ENCODE data around the gene OR12D2. TPM values are rescaled to one million over a fixed set of nuclear protein-coding genes. Genes with fewer than 3 reads are reported as not detected.
"Not testable (repeated sequence)": the region's sequence is repeated elsewhere in the genome, so short reads cannot be mapped to it uniquely, and the experiment has no call there.

Gene OR12D2
- not detected for polyA plus RNA-seq (2013, experiment 1 of 2)
- not detected for polyA plus RNA-seq (2013, experiment 2 of 2)

- Histone ChIP-seq H3K4me3 (ENCODE audit: low read length) (no peak within 1 kb of the TSS), H3K27me3 (ENCODE audit: insufficient read depth, low read length) (no peaks in the 10 kb centered on the region), H3K4me1 (ENCODE audit: insufficient read depth, low read length) (peaks cover 4% of the 10 kb centered on the region; the same call in 1 of the 2 replicates), H3K9me3 (ENCODE audit: insufficient read depth, low read depth, low read length) (no peaks in the 10 kb centered on the region), H3K9ac (ENCODE audit: low read depth, low read length) (no peak within 1 kb of the TSS), H3K36me3 (ENCODE audit: insufficient read depth, low read length) (no peaks in the 10 kb centered on the region), H3K27ac (ENCODE audit: low read depth, low read length) (no peak within 1 kb of the TSS)
Measured at GRCh38 chr6:29395331-29395730, at the start of gene OR12D2. Gene OR12D2, plus strand, starts transcription at chr6:29395631. Its CDS starts 1,069 bp downstream, at chr6:29396700.

GRCh38 chr6:29349348-29349747 lies 46.1 kb upstream of the OR12D2 start:
- H3K27me3 ChIP-seq (ENCODE audit: insufficient read depth, low read length); H3K4me1 ChIP-seq (ENCODE audit: insufficient read depth, low read length); H3K27ac ChIP-seq (ENCODE audit: low read depth, low read length); H3K4me3 ChIP-seq (ENCODE audit: low read length); H3K9ac ChIP-seq (ENCODE audit: low read depth, low read length); H3K9me3 ChIP-seq (ENCODE audit: insufficient read depth, low read depth, low read length); H3K36me3 ChIP-seq (ENCODE audit: insufficient read depth, low read length): not testable (repeated sequence)
- 92% methylated on average over 2 of the region's 3 CpGs for WGBS

- no peaks in the 10 kb centered on the region for H3K27me3 ChIP-seq (ENCODE audit: insufficient read depth, low read length)
Measured at GRCh38 chr6:29354980-29355379, 40.5 kb upstream of the OR12D2 start.

GRCh38 chr6:29355603-29356002 lies 39.8 kb upstream of the OR12D2 start:
- H3K36me3 ChIP-seq (ENCODE audit: insufficient read depth, low read length): no peaks in the 10 kb centered on the region
- no peak overlapping the region for H3K27ac ChIP-seq (ENCODE audit: low read depth, low read length)
- 88% methylated on average over 1 of the region's 1 CpG for WGBS
- no peak overlapping the region for H3K9ac ChIP-seq (ENCODE audit: low read depth, low read length)
- H3K4me1 ChIP-seq (ENCODE audit: insufficient read depth, low read length): 0 out of 2 replicates have a peak, but pooled peaks cover 4% of the 10 kb centered on the region
- no peaks in the 10 kb centered on the region for H3K9me3 ChIP-seq (ENCODE audit: insufficient read depth, low read depth, low read length)
- H3K4me3 ChIP-seq (ENCODE audit: low read length): no peak overlapping the region
- H3K27me3 ChIP-seq (ENCODE audit: insufficient read depth, low read length): no peaks in the 10 kb centered on the region

More at GRCh38 chr6:29354980-29355379, 40.5 kb upstream of the OR12D2 start:
- Histone ChIP-seq H3K27ac (ENCODE audit: low read depth, low read length) (no peak overlapping the region), H3K4me1 (ENCODE audit: insufficient read depth, low read length) (0 out of 2 replicates have a peak, but pooled peaks cover 4% of the 10 kb centered on the region), H3K36me3 (ENCODE audit: insufficient read depth, low read length) (no peaks in the 10 kb centered on the region), H3K9me3 (ENCODE audit: insufficient read depth, low read depth, low read length) (no peaks in the 10 kb centered on the region), H3K9ac (ENCODE audit: low read depth, low read length) (no peak overlapping the region), H3K4me3 (ENCODE audit: low read length) (no peak overlapping the region)

- H3K4me3 ChIP-seq (ENCODE audit: low read length): no peak within 1 kb of the TSS
- H3K9me3 ChIP-seq (ENCODE audit: insufficient read depth, low read depth, low read length): no peaks in the 10 kb centered on the region
- H3K36me3 ChIP-seq (ENCODE audit: insufficient read depth, low read length): no peaks in the 10 kb centered on the region
- H3K27ac ChIP-seq (ENCODE audit: low read depth, low read length): no peak within 1 kb of the TSS
- H3K27me3 ChIP-seq (ENCODE audit: insufficient read depth, low read length): no peaks in the 10 kb centered on the region
- H3K9ac ChIP-seq (ENCODE audit: low read depth, low read length): no peak within 1 kb of the TSS
- no peaks in the 10 kb centered on the region for H3K4me1 ChIP-seq (ENCODE audit: insufficient read depth, low read length)
- 92% methylated on average over 3 of the region's 3 CpGs for WGBS
Measured at GRCh38 chr6:29368765-29369164, 26.7 kb upstream of the OR12D2 start, which contains the start of gene OR5V1. Gene OR5V1, minus strand, starts transcription at chr6:29368865. Its CDS starts 12,670 bp downstream, at chr6:29356195.

- no peaks in the 10 kb centered on the region for H3K36me3 ChIP-seq (ENCODE audit: insufficient read depth, low read length)
- H3K27ac ChIP-seq (ENCODE audit: low read depth, low read length): no peak within 1 kb of the TSS
- no peaks in the 10 kb centered on the region for H3K4me1 ChIP-seq (ENCODE audit: insufficient read depth, low read length)
- H3K4me3 ChIP-seq (ENCODE audit: low read length): no peak within 1 kb of the TSS
- no peaks in the 10 kb centered on the region for H3K27me3 ChIP-seq (ENCODE audit: insufficient read depth, low read length)
- H3K9ac ChIP-seq (ENCODE audit: low read depth, low read length): no peak within 1 kb of the TSS
- WGBS: no CpG with 5 or more reads among the region's 1 CpG
- no peaks in the 10 kb centered on the region for H3K9me3 ChIP-seq (ENCODE audit: insufficient read depth, low read depth, low read length)
Measured at GRCh38 chr6:29375191-29375590, 20.2 kb upstream of the OR12D2 start, which contains the start of gene OR12D3. Gene OR12D3, minus strand, starts transcription at chr6:29375291. Its CDS starts 4 bp downstream, at chr6:29375287.

- H3K9me3 ChIP-seq (ENCODE audit: insufficient read depth, low read depth, low read length): no peaks in the 10 kb centered on the region
- H3K4me3 ChIP-seq (ENCODE audit: low read length): no peak overlapping the region
- no peaks in the 10 kb centered on the region for H3K4me1 ChIP-seq (ENCODE audit: insufficient read depth, low read length)
- H3K36me3 ChIP-seq (ENCODE audit: insufficient read depth, low read length): no peaks in the 10 kb centered on the region
- H3K27ac ChIP-seq (ENCODE audit: low read depth, low read length): no peak overlapping the region
- H3K27me3 ChIP-seq (ENCODE audit: insufficient read depth, low read length): no peaks in the 10 kb centered on the region
- no peak overlapping the region for H3K9ac ChIP-seq (ENCODE audit: low read depth, low read length)
Measured at GRCh38 chr6:29376003-29376402, 19.4 kb upstream of the OR12D2 start.

- H3K27me3 ChIP-seq (ENCODE audit: insufficient read depth, low read length): no peaks in the 10 kb centered on the region
- no peaks in the 10 kb centered on the region for H3K9me3 ChIP-seq (ENCODE audit: insufficient read depth, low read depth, low read length)
- WGBS: 77% methylated on average over 3 of the region's 4 CpGs
- no peak overlapping the region for H3K9ac ChIP-seq (ENCODE audit: low read depth, low read length)
- H3K27ac ChIP-seq (ENCODE audit: low read depth, low read length): no peak overlapping the region
- H3K36me3 ChIP-seq (ENCODE audit: insufficient read depth, low read length): no peaks in the 10 kb centered on the region
- H3K4me3 ChIP-seq (ENCODE audit: low read length): no peak overlapping the region
- H3K4me1 ChIP-seq (ENCODE audit: insufficient read depth, low read length): no peaks in the 10 kb centered on the region
Measured at GRCh38 chr6:29388533-29388932, 6.9 kb upstream of the OR12D2 start.

- Histone ChIP-seq H3K27me3 (ENCODE audit: insufficient read depth, low read length) (no peaks in the 10 kb centered on the region), H3K4me1 (ENCODE audit: insufficient read depth, low read length) (peaks cover 4% of the 10 kb centered on the region; the same call in 1 of the 2 replicates), H3K4me3 (ENCODE audit: low read length) (no peak overlapping the region), H3K9ac (ENCODE audit: low read depth, low read length) (no peak overlapping the region), H3K27ac (ENCODE audit: low read depth, low read length) (no peak overlapping the region), H3K9me3 (ENCODE audit: insufficient read depth, low read depth, low read length) (no peaks in the 10 kb centered on the region), H3K36me3 (ENCODE audit: insufficient read depth, low read length) (no peaks in the 10 kb centered on the region)
- 80% methylated on average over 1 of the region's 2 CpGs for WGBS
Measured at GRCh38 chr6:29399525-29399924, 4.1 kb downstream of the OR12D2 start.

- H3K9ac ChIP-seq (ENCODE audit: low read depth, low read length): no peak overlapping the region
- no peaks in the 10 kb centered on the region for H3K36me3 ChIP-seq (ENCODE audit: insufficient read depth, low read length)
- 97% methylated on average over 1 of the region's 1 CpG for WGBS
- H3K4me1 ChIP-seq (ENCODE audit: insufficient read depth, low read length): no peaks in the 10 kb centered on the region
- H3K4me3 ChIP-seq (ENCODE audit: low read length): no peak overlapping the region
- no peak overlapping the region for H3K27ac ChIP-seq (ENCODE audit: low read depth, low read length)
- H3K27me3 ChIP-seq (ENCODE audit: insufficient read depth, low read length): no peaks in the 10 kb centered on the region
- H3K9me3 ChIP-seq (ENCODE audit: insufficient read depth, low read depth, low read length): no peaks in the 10 kb centered on the region
Measured at GRCh38 chr6:29403801-29404200, 8.4 kb downstream of the OR12D2 start.

- Histone ChIP-seq H3K36me3 (ENCODE audit: insufficient read depth, low read length) (no peaks in the 10 kb centered on the region), H3K9me3 (ENCODE audit: insufficient read depth, low read depth, low read length) (no peaks in the 10 kb centered on the region), H3K9ac (ENCODE audit: low read depth, low read length) (no peak within 1 kb of the TSS), H3K4me1 (ENCODE audit: insufficient read depth, low read length) (no peaks in the 10 kb centered on the region), H3K27ac (ENCODE audit: low read depth, low read length) (no peak within 1 kb of the TSS), H3K27me3 (ENCODE audit: insufficient read depth, low read length) (no peaks in the 10 kb centered on the region), H3K4me3 (ENCODE audit: low read length) (no peak within 1 kb of the TSS)
Measured at GRCh38 chr6:29414588-29414987, 19.2 kb downstream of the OR12D2 start, which contains the start of gene OR12D1. Gene OR12D1, plus strand, starts transcription at chr6:29414928.

GRCh38 chr6:29419516-29419915 lies 24.1 kb downstream of the OR12D2 start:
- Histone ChIP-seq H3K36me3 (ENCODE audit: insufficient read depth, low read length) (no peaks in the 10 kb centered on the region), H3K9me3 (ENCODE audit: insufficient read depth, low read depth, low read length) (no peaks in the 10 kb centered on the region), H3K4me1 (ENCODE audit: insufficient read depth, low read length) (peaks cover 7% of the 10 kb centered on the region), H3K27me3 (ENCODE audit: insufficient read depth, low read length) (no peaks in the 10 kb centered on the region), H3K9ac (ENCODE audit: low read depth, low read length) (no peak overlapping the region), H3K27ac (ENCODE audit: low read depth, low read length) (no peak overlapping the region), H3K4me3 (ENCODE audit: low read length) (no peak overlapping the region)
- 97% methylated on average over 3 of the region's 3 CpGs for WGBS

All from HUES64 (cell line).